ENCODE measurements around the gene ANKS1A. TPM values are rescaled to one million over a fixed set of nuclear protein-coding genes. Genes with fewer than 3 reads are reported as not detected.
A peak's percentile ranks its signal among the peaks of the same experiment; 100 is the strongest.

Gene ANKS1A
- total and polyA plus RNA-seq, 7 donors, result 3.9 to 12.4 (median 6.1) TPM

DNA sequence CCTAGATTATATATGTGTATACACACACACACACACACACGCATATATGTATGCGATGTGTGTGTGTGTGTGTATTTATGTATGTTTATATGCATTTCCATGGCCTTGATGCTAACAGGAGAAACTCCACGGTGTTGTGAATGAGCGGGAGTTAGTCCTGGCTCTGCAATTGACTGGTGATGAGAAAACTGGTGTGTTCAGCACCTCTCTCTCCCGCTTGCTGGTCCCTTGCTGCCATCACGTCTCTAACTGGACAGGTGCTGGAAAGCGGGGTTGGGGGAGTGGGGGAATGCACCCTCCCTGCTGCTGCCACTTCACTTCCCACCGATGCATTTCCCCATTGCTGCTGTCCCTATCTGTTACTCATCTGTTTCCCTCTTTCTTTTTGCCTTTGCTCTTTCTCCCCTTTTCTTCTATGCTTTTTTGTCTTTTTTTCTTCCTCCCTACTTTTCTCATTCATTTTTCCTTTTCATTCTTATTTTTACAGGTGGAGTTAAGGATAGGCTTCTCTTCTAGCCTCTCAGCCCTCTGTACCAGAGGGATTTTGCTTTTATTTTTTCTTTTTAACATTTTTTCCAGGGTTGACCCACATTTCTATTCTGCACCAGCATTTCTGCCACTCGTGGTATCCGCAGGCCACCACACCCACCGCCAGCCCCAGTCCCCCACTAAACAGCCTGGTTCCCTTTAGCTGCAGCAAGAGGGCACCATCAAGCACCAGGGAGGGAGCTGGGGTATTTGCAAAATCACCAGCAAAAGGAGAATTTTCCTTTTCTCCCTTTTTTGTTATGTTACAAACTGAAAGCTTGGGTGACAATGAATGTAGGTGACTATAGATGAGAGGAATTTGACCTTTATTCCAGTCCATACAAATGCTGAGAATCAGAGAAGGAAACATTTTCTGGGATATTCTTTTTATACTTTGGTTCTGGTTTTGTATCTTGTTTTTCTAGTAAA, 136.5 kb downstream of the ANKS1A start:
- intact Hi-C loops (cut with DNase I), result no loop called here
- no peak for DNase-seq
- peak overlapping the region; percentile 60 for H3K27ac ChIP-seq
- H3K4me1 ChIP-seq, result peaks cover 48% of the 10 kb centered on the region
- H3K27me3 ChIP-seq (ENCODE audit: insufficient read depth in 3 of 3, low read length in 2 of 3), result no peaks in the 10 kb centered on the region
- TF ChIP-seq, protein P1, sequence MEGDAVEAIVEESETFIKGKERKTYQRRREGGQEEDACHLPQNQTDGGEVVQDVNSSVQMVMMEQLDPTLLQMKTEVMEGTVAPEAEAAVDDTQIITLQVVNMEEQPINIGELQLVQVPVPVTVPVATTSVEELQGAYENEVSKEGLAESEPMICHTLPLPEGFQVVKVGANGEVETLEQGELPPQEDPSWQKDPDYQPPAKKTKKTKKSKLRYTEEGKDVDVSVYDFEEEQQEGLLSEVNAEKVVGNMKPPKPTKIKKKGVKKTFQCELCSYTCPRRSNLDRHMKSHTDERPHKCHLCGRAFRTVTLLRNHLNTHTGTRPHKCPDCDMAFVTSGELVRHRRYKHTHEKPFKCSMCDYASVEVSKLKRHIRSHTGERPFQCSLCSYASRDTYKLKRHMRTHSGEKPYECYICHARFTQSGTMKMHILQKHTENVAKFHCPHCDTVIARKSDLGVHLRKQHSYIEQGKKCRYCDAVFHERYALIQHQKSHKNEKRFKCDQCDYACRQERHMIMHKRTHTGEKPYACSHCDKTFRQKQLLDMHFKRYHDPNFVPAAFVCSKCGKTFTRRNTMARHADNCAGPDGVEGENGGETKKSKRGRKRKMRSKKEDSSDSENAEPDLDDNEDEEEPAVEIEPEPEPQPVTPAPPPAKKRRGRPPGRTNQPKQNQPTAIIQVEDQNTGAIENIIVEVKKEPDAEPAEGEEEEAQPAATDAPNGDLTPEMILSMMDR (IDR thresholded peaks at IDR 0.05), result no peak
- 70 to 79% (median 76%) methylated on average over 11 of the region's 11 CpGs for WGBS, 3 donors
- no peak for ATAC-seq
- H3K9me3 ChIP-seq, result no peaks in the 10 kb centered on the region
- H3K36me3 ChIP-seq (ENCODE audit: insufficient read depth in 1 of 2, low read depth in 1 of 2), result peaks cover 0 to 5% of the 10 kb centered on the region in 2 donors
- H3K4me3 ChIP-seq, result no peak overlapping the region

DNA sequence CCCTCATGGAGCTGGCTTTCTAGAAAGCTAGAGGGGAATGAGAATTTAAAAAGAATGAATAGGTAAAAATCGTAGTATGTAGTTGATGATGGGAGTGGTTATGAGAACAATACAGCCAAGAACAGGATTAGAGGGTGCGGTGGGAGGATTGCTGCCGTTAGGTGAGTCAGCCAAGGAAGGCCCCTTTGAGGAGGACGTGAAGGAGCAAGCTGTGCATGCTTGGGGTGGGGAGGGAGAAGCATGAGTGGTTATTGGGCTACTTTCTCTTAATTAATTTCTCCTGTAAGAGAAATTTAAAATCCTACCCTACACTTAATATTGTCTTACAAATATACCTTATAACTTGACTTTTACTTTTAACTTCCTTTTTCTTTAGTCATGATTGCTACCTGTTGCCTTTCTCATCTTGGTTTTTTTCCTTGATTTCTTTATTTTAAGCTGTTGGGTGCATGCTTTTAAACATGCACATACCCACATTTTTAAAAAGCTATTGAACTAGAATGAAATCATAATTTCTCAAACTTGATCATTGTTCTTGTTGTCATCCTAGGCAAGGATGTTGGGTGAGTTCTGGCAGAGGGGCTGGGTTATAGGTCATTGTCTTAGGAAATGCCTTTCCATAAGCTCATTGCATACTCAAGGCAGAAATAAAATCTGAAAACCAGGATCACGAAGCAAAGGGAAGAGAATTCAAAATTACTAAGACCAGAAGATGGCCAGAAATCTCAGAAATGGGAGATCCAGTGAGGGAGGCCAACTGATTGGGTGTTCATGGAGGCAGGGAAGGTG, 137.6 kb downstream of the ANKS1A start:
- 71 to 85% (median 73%) methylated on average over 5 of the region's 5 CpGs for WGBS, 3 donors
- intact Hi-C loops (cut with DNase I), result no loop called here
- no peak overlapping the region for H3K4me3 ChIP-seq
- peaks cover 0 to 5% of the 10 kb centered on the region in 2 donors for H3K36me3 ChIP-seq (ENCODE audit: insufficient read depth in 1 of 2, low read depth in 1 of 2)
- TF ChIP-seq, protein P1 (IDR thresholded peaks at IDR 0.05), result no peak
- H3K27me3 ChIP-seq (ENCODE audit: insufficient read depth in 3 of 3, low read length in 2 of 3), result no peaks in the 10 kb centered on the region
- peaks cover 40% of the 10 kb centered on the region for H3K4me1 ChIP-seq
- DNase-seq, result no peak
- no peaks in the 10 kb centered on the region for H3K9me3 ChIP-seq
- ATAC-seq, result no peak
- no peak overlapping the region for H3K27ac ChIP-seq

DNA sequence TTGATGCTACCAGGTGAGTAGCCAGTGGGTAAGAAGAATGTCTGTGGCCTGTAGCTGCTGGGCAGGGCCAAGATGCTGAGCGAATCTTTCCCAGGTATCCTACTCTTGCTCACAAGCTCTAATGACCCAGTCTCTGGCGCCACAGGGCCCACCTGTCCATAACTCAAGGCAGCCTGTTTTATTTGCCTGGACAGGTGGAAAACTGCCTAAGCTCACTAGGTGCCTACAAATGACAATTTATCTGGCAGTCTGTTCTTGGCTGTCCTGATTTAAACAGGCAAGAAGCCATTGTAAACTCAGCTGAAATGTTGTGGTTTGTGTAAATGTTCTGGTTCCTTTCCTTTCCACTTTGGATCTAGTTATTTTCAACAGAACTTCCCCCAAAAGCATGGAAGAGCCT, 138.8 kb downstream of the ANKS1A start:
- intact Hi-C loops (cut with DNase I), result no loop called here
- WGBS, 3 donors, result 79 to 100% (median 92%) methylated on average over 2 of the region's 2 CpGs
- H3K27me3 ChIP-seq (ENCODE audit: insufficient read depth in 3 of 3, low read length in 2 of 3), result no peaks in the 10 kb centered on the region
- H3K27ac ChIP-seq, result no peak overlapping the region
- ATAC-seq (no peak), DNase-seq (no peak)
- H3K4me3 ChIP-seq, result no peak overlapping the region
- H3K9me3 ChIP-seq, result no peaks in the 10 kb centered on the region
- TF ChIP-seq, protein P1 (IDR thresholded peaks at IDR 0.05), result no peak
- peaks cover 0 to 5% of the 10 kb centered on the region in 2 donors for H3K36me3 ChIP-seq (ENCODE audit: insufficient read depth in 1 of 2, low read depth in 1 of 2)
- peaks cover 40% of the 10 kb centered on the region for H3K4me1 ChIP-seq

DNA sequence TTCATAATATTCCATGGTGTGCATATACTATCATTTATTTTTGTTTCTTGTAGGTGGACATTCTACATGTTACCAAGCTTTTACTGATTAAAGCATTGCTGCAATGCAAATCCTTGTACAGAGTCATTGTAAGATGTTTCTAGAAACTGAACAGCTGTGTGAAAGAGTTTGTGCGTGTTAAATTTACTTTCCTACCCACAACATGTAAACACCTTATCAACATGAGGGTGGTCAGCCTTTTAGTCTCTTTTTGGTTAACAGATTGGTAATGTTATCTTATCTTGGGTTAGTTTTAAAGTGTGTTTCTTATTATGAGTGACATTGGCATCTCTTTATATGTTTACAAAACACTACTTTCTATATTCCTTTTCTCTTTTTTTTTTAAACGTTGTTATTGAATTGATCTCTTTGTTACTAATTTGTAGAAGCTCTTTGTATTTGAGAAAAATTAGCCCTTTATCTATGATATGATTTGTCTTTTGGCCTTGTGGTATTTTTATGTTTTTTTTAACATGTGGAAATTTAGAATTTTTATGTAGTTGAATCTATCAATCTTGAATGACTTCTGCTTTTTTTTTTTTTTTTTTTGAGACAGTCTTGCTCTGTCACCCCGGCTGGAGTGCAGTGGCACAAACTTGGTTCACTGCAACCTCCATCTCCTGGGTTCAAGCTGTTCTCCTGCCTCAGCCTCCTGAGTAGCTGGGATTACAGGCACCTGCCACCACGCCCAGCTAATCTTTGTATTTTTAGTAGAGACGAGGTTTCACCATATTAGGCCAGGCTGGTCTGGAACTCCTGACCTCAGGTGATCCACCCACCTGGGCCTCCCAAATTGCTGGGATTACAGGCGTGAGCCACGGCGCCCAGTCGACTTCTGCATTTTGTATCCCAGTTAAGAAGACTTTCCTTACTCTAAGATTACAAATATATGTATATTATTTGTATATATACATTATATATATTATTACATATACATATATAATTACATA, 140.0 kb downstream of the ANKS1A start:
- intact Hi-C loops (cut with DNase I), result no loop called here
- Histone ChIP-seq H3K27ac (no peak overlapping the region), H3K4me1 (peaks cover 30% of the 10 kb centered on the region), H3K36me3 (ENCODE audit: insufficient read depth in 1 of 2, low read depth in 1 of 2) (peaks cover 0 to 5% of the 10 kb centered on the region in 2 donors), H3K27me3 (ENCODE audit: insufficient read depth in 3 of 3, low read length in 2 of 3) (no peaks in the 10 kb centered on the region), H3K9me3 (no peaks in the 10 kb centered on the region), H3K4me3 (no peak overlapping the region)
- DNase-seq (no peak), ATAC-seq (no peak)
- WGBS, 3 donors, result 90 to 92% (median 91%) methylated on average over 9 of the region's 9 CpGs
- TF ChIP-seq, protein P1 (IDR thresholded peaks at IDR 0.05), result no peak
